Inflammatory macrophage (primary cell): Measurements from ENCODE around the gene RLF.

Experiments
- DNase-seq, 2 donors: peaks; one replicate each; pipeline ENCODE4 v3.0.0-alpha.2; 2020 to 2022

Gene RLF

DNA sequence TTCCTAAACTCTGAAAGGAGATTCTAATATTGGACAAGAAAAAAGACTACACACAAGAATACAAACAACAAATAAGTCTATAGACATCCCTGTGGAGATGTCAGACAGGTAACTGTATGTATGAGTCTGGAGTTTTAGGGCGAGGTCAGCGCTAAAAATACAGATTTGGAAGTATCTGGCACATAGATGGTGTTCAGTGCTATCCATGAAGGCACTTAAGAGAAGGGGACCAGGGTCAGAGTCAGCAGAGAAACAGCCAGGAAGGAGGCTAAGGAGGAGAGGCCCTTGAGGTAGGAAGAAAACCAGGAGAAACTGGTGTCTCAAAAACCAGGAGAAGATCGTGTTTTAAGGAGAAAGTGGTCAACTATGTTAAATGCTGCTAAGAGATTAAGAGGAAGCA lies 114.9 kb downstream of the RLF start:
- DNase-seq: no peak

DNA sequence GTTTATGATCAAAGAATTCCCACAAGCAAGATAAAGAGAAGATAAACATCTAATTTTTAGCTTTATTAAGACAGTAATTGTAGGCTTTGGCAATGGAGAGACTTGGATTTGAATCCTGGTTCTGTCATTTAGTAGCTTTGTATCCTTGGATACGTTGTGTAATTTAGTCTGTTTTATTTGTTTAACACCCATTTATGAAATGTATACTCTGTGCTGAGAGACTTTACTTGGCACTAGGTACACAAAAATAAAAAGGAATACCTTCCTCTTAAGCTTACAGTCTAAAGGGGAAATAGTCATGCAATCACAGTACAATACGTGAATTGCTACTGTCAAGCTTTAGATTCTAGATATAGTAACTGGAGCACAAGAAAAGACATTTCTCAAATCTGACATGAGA lies 120.7 kb downstream of the RLF start:
- no peak for DNase-seq
